Adipocyte (in vitro differentiated cells): ENCODE measurements around the gene MPRIP.

Source experiments
- DNase-seq: peaks from one replicate; pipeline ENCODE4 v3.0.0-alpha.2; 2015; ENCODE audit warnings: low read depth
- H3K27me3 ChIP-seq: replicated peaks from 2 replicates; pipeline ENCODE4 v1.7.0; 2013; ENCODE audit warnings: mild to moderate bottlenecking, low read length, moderate library complexity; ENCODE audit not compliant: control insufficient read depth, insufficient read depth
- H3K36me3 ChIP-seq: 2 replicates; pipeline ENCODE4 v1.7.0; 2013; ENCODE audit warnings: low read length, mild to moderate bottlenecking, moderate library complexity; ENCODE audit not compliant: control insufficient read depth, insufficient read depth, severe bottlenecking
- H3K4me1 ChIP-seq: 2 replicates; pipeline ENCODE4 v1.7.0; 2013; ENCODE audit warnings: mild to moderate bottlenecking, low read length, moderate library complexity; ENCODE audit not compliant: control insufficient read depth, insufficient read depth
- H3K4me3 ChIP-seq: 2 replicates; pipeline ENCODE4 v1.7.0; 2013; ENCODE audit warnings: mild to moderate bottlenecking, low read length, moderate library complexity
- H3K9ac ChIP-seq: 2 replicates; pipeline ENCODE4 v1.7.0; 2013; ENCODE audit warnings: mild to moderate bottlenecking, low read length, moderate library complexity
- H3K9me3 ChIP-seq: 2 replicates; pipeline ENCODE4 v1.7.0; 2013; ENCODE audit warnings: mild to moderate bottlenecking, low read length, moderate library complexity; ENCODE audit not compliant: control insufficient read depth

The MPRIP gene

GRCh38 chr17:17026163-17026562, 16.1 kb upstream of the MPRIP start:
- Histone ChIP-seq H3K9ac (no peak overlapping the region), H3K4me1 (peaks cover 17% of the 10 kb centered on the region), H3K4me3 (no peak overlapping the region), H3K27me3 (peaks cover 9% of the 10 kb centered on the region), H3K36me3 (no peaks in the 10 kb centered on the region), H3K9me3 (no peaks in the 10 kb centered on the region)
- no peak for DNase-seq

- H3K36me3 ChIP-seq = no peaks in the 10 kb centered on the region
- no peak for DNase-seq
- peaks cover 9% of the 10 kb centered on the region for H3K27me3 ChIP-seq
- no peak overlapping the region for H3K9ac ChIP-seq
- H3K4me1 ChIP-seq = peaks cover 19% of the 10 kb centered on the region
- no peak overlapping the region for H3K4me3 ChIP-seq
- no peaks in the 10 kb centered on the region for H3K9me3 ChIP-seq
Measured at GRCh38 chr17:17027442-17028058, 14.7 kb upstream of the MPRIP start.

GRCh38 chr17:17028059-17028877, 14.0 kb upstream of the MPRIP start:
- Histone ChIP-seq H3K4me1 (peaks cover 20% of the 10 kb centered on the region), H3K27me3 (peaks cover 9% of the 10 kb centered on the region), H3K9me3 (no peaks in the 10 kb centered on the region), H3K9ac (no peak overlapping the region), H3K36me3 (no peaks in the 10 kb centered on the region), H3K4me3 (no peak overlapping the region)
- peak; percentile 75 for DNase-seq

GRCh38 chr17:17028878-17029535, 13.2 kb upstream of the MPRIP start:
- Histone ChIP-seq H3K27me3 (peaks cover 9% of the 10 kb centered on the region), H3K9me3 (no peaks in the 10 kb centered on the region), H3K4me3 (no peak overlapping the region), H3K36me3 (no peaks in the 10 kb centered on the region), H3K4me1 (peaks cover 20% of the 10 kb centered on the region), H3K9ac (no peak overlapping the region)
- no peak for DNase-seq

- peaks cover 8% of the 10 kb centered on the region for H3K27me3 ChIP-seq
- DNase-seq = no peak
- no peak overlapping the region for H3K9ac ChIP-seq
- H3K4me3 ChIP-seq = no peak overlapping the region
- H3K9me3 ChIP-seq = no peaks in the 10 kb centered on the region
- no peaks in the 10 kb centered on the region for H3K36me3 ChIP-seq
- H3K4me1 ChIP-seq = peaks cover 20% of the 10 kb centered on the region
Measured at GRCh38 chr17:17029938-17030337, 12.3 kb upstream of the MPRIP start.

- Histone ChIP-seq H3K9ac (no peak overlapping the region), H3K27me3 (peaks cover 6% of the 10 kb centered on the region), H3K36me3 (no peaks in the 10 kb centered on the region), H3K4me1 (peaks cover 20% of the 10 kb centered on the region), H3K9me3 (no peaks in the 10 kb centered on the region), H3K4me3 (no peak overlapping the region)
- no peak for DNase-seq
Measured at GRCh38 chr17:17030515-17031211, 11.6 kb upstream of the MPRIP start.

- H3K36me3 ChIP-seq = no peaks in the 10 kb centered on the region
- peak; percentile 91 for DNase-seq
- H3K9ac ChIP-seq = peak overlapping the region; percentile 42
- no peak overlapping the region for H3K4me3 ChIP-seq
- H3K27me3 ChIP-seq = peaks cover 6% of the 10 kb centered on the region
- no peaks in the 10 kb centered on the region for H3K9me3 ChIP-seq
- peaks cover 25% of the 10 kb centered on the region for H3K4me1 ChIP-seq
Measured at GRCh38 chr17:17032131-17032692, 10.0 kb upstream of the MPRIP start.

- no peak overlapping the region for H3K9ac ChIP-seq
- no peaks in the 10 kb centered on the region for H3K36me3 ChIP-seq
- H3K4me3 ChIP-seq = no peak overlapping the region
- peaks cover 6% of the 10 kb centered on the region for H3K27me3 ChIP-seq
- H3K9me3 ChIP-seq = no peaks in the 10 kb centered on the region
- H3K4me1 ChIP-seq = peaks cover 17% of the 10 kb centered on the region
- no peak for DNase-seq
Measured at GRCh38 chr17:17033466-17033865, 8.8 kb upstream of the MPRIP start.

GRCh38 chr17:17034026-17034425, 8.2 kb upstream of the MPRIP start:
- Histone ChIP-seq H3K9me3 (no peaks in the 10 kb centered on the region), H3K9ac (no peak overlapping the region), H3K27me3 (peaks cover 6% of the 10 kb centered on the region), H3K36me3 (no peaks in the 10 kb centered on the region), H3K4me1 (peaks cover 15% of the 10 kb centered on the region), H3K4me3 (no peak overlapping the region)
- DNase-seq = no peak

GRCh38 chr17:17034496-17035075, 7.7 kb upstream of the MPRIP start:
- H3K4me1 ChIP-seq = peaks cover 15% of the 10 kb centered on the region
- H3K27me3 ChIP-seq = peaks cover 6% of the 10 kb centered on the region
- no peak overlapping the region for H3K9ac ChIP-seq
- no peaks in the 10 kb centered on the region for H3K9me3 ChIP-seq
- no peak for DNase-seq
- H3K36me3 ChIP-seq = no peaks in the 10 kb centered on the region
- H3K4me3 ChIP-seq = no peak overlapping the region
